NCI-H2029 treated with DMSO at 0.1 percent for 48 hours (cell line): ENCODE data around the gene RALGPS1.

ENCODE experiments used
- DNase-seq: peaks from one replicate; lab custom pipeline; 2025; lab: John Stamatoyannopoulos, UW

RALGPS1 gene

DNA sequence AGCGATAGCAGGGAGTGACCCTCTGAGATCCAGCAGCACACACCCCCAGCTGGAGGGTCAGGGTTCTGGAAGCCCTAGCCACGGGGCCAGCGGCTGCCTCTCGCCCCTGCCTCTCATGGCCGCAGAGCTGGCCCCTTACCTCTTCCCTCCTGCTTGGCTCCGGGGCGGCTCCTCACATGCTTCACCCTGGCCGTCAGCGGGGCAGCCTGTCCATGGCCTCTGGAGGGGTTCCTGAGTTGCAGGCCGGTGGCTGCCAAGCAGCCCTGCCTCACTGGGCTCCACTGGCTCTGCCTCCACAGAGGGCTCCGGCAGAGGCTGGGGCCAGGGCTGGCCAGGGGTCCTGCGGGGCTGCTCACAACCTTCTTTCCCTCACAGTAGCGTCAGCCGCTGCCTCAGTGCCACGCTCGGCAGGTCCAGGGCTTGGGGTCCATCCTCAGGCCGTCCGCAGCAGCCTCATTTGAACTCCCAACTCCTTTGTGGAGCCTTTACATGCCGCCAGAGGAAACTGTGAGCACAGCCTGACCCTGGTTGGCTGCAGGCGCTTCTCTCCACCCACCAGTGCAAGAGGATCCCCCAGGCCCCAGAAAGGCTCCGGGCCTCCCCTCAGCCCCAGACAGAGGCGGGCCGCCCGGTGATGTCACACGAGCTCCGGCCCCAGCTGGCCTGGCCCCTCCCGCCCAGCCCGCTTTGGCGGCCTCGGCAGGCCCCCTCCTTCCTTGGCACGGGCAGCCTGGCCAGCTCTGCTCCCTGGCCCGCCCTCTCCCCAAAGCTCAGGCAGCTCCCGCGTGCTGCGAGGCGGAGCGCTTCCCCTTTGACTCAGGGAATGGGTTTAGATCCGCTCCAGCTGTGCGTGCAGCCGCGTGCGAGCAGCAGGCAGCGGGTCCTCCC, 207.8 kb downstream of the RALGPS1 start, which contains the start of gene ANGPTL2:
TSS of gene ANGPTL2 (minus strand) at position 460 of the 888 bp plus-strand sequence. CDS start 13,904 bp downstream, outside the sequence.
- no peak for DNase-seq

DNA sequence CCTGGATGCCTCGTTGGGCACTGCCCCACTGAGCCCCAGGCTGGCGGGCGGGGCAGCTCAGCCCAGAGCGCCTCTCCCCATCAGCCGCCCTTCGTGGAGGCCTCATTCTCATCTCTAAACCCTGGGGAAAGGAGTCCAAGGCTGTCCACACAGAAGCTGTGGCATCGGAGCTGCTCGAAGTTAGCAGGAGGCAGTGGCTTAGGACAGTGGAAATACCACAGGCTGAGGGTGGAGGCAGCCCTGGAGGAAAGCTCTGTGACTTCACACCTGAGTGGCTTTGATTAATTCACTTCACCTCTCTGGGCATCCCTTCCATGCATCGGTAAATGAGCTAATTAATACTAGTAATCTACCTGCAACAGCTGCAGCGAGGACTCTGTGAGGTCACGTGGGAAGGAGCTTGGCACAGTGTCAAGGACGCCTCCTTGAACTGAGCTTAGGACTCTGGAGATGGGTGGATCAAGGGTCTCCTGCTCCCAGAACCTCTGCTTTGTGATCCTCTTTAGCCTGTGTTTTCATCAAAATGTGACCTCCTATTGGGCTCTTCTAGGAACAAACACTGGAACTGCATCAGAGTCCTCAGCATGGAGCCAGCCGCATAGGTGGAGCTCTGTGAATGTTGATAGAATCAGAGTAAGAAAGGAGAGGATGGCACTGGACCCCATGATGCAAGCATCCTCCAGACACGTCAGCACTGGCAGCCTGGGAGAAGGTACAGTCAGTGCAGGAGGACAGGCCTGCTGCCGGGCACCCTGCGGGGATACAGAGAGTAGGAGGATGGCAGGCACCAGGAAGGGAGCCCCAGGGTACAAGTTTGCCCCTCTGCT, 208.7 kb downstream of the RALGPS1 start:
- peak; percentile 28 for DNase-seq

DNA sequence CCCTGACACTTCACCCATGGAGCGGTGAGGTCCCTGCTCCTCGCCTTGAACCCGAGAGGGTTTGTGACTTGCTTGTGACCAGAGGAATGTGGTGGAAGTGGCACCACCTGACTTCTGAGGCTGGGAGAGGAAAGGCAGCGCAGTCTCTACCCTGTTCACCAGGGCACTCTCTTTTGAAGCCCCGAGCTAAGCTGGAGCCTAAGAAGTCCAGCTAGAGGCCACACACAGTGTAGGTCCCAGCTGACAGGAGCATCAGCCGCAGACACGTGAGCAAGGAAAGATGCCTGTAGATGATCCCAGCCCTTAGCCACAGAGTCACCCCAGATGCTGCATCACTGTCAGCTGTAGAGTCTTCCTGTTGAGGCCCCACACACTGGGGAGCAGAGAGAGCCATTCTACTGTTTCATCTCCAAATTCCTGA, 209.5 kb downstream of the RALGPS1 start:
- DNase-seq: no peak

DNA sequence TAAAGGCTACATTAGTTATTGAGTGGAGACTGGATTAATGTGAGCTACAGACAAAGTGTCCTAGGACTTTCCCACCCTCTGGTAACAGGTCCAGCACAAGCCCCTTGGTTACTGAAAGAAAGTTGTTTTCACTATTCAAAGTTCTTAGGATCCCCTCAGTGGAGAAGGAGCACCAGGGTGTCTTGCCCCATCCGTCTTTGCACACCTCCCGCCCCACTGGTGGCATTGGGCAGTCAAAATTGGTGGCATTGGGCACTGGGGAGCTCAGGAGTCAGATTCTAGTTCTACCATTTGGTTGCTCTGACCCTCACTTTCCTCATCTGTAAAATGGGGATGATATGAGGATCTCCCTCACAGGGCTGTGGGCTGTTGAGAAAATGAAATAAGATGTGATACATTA, 210.2 kb downstream of the RALGPS1 start:
- DNase-seq: no peak

DNA sequence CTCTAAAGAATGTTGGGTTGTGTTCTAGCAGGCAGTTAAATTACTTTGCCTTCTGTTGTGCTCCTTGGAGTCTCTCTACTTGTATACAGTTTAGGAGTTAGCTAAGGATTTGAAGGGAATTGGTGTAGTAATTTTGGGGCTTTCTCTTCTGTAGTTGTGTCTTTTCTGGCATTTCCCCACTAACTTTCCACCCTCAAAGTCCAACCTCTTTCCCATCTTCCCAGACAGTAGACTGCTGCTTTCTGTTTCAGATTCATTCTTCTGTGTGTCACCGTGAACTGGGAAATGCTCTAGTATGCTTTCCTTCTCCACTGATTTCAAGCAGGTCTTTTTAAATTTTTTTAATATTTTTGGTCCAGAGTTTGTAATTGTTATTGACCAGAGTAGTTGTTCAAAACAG, 212.4 kb downstream of the RALGPS1 start:
- no peak for DNase-seq

DNA sequence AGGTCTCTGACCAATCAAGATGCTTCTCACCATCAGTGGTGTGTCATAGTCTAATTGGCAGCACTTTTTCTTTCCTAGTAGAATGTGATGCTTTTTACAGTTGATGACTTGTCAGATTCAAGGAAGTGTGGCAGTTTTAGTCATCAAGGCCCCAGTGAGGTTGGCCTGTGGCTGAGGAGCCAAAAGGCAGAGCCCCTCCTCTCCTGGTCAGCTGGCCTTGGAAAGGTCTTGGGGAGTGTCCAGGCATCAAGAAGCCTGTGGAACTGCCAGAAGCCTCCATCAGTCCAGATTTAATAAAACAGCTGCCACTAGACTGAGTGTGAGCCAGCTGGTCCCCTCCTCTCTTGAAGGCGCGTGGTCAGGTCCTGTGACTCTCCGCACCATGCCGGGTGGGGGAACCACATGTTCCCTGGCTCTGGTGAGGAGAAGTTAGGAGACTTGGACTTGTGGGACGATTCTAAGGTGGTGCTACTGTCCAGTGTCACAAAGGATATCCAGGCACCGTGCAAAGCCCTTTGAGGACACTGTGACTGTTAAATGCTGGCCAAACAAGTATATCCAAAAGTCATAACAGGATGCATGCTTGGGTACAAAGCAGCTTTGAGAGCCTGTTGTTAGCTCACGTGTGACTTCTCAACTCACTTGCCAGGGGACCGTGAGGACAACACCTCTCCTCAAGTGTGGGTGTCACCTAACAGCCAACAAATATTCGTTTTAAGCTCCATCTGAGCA, 213.9 kb downstream of the RALGPS1 start:
- peak; percentile 52 for DNase-seq

DNA sequence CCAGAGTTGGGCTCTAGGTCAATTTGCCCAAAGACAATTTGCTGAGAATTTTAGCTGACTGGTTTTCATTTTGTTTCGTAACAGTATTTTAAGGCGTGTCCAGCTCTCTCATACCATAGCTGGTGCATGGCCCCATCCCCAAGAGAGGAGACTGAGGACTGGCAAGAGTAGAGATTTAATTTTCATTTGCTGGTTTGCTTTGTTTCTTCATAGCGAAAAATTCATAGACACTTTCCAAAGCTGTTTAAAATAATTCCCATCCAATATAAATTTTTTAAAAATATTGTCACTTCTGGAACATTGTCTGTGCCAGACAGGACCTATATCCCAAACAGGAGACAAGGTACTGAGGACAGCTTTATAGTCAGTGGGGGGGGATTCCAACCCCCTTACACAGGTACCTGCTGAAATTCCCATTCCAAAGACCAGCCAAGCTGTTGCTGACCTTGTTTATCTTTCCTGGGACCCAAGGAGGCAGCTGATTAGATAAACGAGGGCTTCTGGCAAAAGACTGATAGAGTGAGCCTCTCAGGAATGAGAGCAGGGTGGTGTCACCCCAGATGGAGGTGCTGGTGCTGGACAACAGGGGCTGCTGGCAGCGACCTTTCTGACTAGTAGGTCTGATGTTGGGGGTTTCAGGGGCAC, 214.6 kb downstream of the RALGPS1 start:
- no peak for DNase-seq

DNA sequence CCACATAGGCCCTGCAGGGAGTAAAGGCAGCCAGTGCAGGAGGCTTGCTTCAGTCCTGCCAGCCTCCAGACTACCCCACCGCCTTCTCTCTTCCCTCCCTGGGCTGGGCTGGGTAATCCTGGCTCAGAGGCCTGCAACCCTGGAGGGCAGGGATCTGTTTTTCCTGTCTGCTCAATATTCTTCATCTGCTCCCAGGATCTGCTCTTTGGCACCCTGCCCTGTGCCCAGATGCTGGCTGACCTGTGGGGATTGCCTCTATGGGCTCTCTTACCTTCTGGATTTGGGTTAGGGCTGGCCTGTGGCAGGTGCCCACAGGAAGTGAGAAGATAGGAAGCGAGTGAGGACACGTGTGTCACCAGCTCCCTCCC, 215.1 kb downstream of the RALGPS1 start:
- no peak for DNase-seq

DNA sequence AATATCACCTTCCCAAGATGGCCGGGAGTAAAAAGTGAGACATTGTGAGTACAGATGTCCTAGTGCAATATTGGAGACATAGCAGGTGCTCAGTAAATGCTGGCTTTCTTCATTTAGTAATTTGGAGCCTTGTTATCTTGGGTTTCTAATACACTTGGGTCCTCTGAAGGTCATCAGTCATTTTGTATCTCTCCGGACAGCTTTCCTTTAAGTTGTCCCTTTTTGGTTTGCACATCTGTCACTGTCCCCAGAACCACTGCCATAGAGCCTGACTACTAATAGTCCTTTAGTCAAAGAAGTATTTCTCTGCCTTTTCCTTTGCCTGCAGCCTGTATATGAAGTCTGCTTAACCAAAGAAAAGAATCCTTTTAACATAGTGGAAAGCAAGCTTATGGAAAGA, 215.7 kb downstream of the RALGPS1 start:
- no peak for DNase-seq

DNA sequence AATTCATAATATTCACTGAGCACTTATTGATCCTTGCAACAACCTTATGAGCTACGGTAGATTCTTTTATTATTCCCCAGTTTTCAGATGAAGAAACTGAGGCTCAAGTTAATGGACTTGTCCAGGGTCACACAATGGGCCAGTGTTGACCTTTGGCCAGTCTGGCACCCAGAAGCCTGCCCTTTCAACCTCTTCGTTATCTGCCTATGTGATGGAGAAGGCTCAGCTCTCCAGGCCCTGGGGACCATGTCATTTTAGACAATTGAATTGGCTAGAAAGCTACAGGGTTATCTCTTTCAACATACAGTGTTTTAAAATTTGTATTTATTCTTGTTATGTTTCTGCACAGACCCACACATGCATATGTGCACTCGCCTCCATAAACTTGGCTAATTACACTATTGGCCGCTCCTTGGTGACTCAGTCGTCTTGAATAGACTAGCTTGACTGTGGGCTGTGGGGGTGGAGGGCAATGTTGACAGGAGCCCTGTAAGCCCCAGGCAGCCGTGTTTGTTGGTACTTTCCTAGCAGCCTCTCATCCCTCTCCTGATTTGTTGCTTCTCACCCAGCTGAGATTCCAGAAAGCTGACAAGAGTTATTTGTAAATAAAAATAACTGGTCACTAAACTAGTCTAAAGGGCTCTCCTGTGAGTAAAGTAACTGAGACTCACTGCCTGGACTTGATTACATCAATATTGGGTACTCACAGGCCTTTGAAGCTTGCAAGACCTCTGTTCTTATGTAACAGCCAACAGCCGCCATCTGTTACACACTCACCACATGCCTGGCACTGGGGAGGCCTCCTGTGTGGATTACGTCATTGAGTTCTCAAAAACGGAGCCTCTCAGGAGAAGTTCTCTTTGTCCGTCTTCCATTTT, 216.3 kb downstream of the RALGPS1 start:
- no peak for DNase-seq

DNA sequence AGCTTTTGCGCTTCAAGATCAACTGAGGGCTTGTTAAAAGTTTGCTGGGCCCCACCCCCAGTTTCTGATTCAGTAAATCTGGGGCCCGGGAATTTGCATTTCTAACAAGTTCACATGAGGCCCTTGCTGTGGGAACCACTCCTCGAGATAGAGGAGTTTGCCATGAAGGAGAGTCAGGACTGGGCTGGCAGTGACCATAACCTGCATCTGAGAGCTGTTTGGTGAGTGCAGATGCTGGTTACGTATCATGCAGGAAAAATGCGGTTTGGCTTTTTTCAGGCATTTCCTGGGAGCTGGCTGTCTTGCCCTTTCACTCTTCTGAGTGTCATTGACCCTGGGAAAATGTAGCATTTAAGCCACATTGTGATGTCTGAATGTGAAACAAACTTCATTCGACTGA, 217.3 kb downstream of the RALGPS1 start:
- DNase-seq: no peak

DNA sequence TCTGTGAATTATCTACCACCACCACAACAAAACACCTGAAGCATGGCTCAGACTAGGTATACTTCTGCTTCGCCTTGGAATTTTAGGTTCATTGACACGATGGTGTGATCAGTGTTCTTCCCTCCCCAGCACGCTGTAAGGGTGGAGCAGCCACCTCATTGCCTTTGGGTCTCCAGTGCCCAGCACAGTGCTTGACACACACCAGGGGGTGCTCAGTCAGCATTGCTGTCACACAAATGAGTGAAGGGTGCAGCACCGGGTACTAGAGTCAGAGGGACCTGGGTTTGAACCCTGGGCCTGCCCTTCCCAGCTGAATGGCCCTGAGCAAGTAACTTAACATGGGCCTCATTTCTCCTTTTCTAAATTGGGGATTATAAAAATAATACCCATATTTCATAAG, 217.8 kb downstream of the RALGPS1 start:
- DNase-seq: no peak

DNA sequence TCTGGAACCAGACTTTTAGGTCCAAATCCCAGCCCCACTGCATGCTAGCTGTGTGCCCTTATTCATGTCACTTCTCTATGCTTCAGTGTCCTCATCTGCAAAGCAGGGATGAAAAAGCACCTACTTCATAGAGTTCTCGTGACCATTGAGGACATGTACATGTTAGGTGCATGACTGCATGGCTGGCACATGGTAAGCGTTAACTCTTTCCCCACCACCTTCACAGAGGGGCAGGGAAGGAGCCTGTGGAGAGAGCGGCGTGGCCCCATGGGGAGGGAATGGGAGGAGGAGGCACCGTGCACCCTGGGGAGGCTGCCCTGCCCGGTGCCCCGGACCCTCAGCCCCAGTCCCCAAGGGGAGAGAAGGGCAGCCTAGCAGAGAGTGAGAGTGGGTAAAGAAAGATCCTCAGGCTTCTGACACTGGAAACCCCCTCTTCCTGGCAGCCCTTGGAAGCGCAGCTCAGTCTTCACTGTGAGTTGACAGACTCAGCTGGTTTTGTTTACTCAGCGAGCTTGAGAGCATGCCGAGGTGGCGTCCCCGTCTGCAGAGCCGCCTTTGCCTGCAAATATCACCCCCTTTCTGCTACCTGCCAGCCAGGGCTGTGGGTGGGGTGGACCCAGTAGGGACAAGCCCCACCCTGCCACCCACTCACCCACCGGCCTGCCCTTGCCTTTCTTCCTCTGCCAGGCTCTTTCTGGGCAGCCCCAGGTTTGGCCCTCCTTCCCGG, 218.5 kb downstream of the RALGPS1 start:
- peak; percentile 47 for DNase-seq

DNA sequence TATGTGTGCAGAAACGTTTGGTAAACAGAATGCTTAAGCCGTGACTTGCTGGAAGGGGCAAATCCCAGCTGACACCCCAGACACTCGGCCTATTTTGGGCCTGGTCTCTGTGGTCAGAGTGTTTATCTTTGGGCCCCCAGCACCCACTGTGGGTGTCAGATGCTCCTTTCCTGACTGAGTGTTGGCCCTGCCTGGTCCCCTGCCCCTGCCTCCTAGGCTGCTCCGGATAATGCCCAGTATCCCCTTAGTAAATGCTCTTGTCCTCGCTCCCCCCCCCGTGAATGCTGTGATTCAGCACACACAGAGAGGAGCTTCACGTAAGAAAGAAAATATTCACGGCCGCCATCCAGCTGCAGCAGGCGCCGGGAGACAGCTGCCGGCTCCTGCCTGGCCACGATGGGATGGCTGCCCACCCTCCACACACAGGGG, 219.2 kb downstream of the RALGPS1 start:
- DNase-seq: no peak

DNA sequence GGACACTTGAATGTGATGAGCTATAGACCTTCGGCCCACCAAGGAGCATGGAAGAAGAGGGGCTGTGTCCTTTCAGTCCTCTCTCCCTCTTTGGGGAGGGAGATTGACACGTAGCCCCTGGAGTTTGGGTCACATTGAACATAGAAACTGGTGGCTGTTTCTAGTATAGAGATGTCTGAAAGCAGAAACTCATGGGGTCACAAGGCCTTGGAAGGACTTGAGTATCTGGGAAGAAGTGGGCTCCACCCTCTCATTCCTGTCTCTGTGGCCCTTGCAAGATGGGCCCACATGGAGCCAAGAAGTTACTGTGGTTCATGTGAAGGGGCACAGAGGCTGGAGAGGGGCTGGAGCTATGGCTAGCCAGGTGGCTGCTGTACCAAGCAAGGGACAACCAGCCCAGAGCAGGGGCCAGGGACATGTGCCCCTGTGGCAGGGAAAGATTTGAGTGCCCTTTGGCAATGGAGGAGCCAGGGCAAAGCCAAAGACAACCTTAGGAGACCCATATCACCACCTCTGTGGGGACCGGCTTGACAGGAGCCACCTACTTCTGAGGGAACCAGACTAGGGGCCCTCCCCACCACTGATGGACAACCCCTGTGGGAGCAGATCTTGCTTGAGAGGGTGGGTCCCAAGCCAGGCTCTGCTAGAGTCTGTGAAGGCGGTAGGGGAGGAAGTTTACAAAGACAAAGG, 220.6 kb downstream of the RALGPS1 start:
- no peak for DNase-seq

DNA sequence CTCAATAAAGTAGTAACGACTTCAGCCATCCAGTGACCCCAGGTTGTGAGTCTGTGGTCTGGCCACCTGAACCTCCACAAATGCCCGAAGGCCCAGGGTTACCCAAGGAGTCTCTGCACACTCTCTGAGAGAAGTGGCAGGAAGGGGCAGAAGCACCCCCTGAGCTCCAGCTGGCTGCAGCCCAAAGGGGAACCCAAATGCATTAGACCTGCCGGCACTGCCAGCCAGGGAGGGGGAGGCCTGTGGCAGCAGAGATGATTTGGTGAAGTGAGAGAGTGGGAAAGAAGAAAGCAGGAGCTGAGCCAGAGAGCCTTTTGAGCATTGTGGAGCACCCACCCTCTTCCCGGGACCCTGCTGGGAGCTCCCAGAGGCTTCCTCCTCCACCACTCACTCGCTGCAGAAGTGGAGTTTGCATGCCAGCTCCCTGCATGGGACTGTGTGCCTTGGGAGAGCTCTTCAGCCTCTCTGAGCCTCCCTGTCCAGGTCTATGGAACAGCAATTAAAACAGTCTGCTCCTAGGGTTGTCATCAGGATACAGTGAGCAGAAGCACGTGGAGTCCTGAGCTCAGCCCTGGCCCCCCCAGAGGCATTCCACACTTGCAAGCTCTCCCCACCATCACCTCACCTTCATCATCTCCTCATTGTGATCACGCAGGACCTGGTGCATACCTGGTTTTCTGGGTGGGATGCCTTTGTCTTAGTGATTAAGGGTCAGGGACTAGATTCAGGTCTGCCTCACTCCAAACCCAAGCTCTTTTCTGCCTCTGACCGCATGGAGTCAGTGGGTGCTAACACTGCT, 221.7 kb downstream of the RALGPS1 start:
- no peak for DNase-seq

DNA sequence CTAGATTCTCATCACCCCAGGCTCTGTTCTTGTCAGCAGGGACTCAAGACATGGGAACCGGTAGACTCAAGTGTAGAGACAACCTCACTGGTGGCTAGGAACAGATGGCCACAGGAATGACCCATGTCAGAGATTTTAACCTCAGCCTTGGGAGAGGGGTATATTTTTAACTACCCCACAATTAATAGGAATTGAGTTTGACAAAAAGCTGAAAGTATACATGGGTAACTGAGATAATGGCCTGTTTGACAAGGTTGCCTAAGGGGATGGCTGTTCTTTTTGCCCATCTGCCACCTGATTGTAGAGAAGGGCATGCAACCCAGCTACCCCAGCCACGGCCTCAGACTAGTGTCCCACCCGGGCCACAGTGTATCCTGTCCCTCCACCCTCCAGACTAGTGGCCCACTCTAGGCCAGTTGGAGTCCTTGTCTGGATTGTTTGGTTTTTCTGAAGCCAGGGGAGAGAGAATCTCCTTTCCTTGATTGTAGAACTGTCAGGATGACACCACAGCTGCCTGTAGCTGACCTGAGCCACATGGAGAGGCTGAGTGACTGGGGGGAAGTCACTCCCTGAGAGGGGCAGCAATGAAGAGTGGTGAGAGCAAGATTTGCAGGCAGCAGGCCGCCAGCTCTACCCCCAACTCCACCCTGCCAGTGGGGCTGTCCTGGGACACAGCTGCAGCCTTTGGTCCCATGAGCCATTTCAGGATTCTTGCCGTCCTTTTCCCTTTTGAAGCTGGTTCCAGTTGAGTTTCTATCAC, 222.5 kb downstream of the RALGPS1 start:
- no peak for DNase-seq
